HG03108 (cell line): ENCODE measurements around the gene GORAB.

Experiments
- ATAC-seq: cut with Tn5 transposase; IDR thresholded peaks from one replicate; pipeline ENCODE4 v1.9.1; 2021; ENCODE audit warnings: moderate library complexity; ENCODE audit not compliant: unreplicated experiment

GORAB gene

GRCh38 chr1:170537798-170538503 lies 6.0 kb downstream of the GORAB start:
- no peak for ATAC-seq

GRCh38 chr1:170538687-170539086 lies 6.7 kb downstream of the GORAB start:
- ATAC-seq: no peak

DNA sequence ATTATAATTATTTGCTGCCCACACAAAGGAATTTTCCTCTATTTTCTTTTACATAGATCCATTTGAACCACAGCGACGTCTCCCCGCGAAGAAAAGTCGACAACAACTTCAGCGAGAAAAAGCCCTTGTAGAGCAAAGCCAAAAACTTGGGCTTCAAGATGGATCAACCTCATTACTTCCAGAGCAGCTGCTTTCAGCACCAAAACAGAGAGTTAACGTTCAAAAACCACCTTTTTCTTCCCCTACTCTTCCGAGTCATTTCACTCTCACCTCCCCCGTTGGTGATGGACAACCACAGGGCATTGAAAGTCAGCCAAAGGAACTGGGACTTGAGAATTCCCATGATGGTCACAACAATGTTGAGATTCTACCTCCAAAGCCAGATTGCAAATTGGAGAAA lies 7.2 kb downstream of the GORAB start:
- ATAC-seq: no peak

GRCh38 chr1:170544624-170545023 lies 12.7 kb downstream of the GORAB start:
- ATAC-seq: no peak

GRCh38 chr1:170545476-170545875 lies 13.5 kb downstream of the GORAB start:
- no peak for ATAC-seq

GRCh38 chr1:170547255-170547654 lies 15.3 kb downstream of the GORAB start:
- no peak for ATAC-seq

- ATAC-seq: no peak
Observed at GRCh38 chr1:170548497-170548896, 16.5 kb downstream of the GORAB start.

DNA sequence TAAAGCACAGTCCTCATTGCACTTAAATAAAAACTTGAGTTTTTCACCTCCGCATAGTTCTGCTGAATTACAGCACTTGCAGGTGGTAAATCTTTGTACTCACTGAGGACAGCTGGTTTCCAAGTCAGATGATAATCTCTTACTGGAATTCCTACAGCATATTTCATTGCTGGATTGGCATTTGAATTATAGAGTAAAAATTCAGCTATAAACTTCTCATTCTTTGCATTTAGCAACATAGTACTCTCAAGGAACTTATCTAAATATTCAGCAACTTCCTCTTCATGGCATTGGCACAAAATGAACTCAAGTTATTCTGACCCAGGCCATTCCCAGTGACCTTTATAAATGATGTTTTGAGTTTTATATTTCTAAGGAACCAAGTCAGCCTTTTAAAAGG lies 23.4 kb downstream of the GORAB start:
- no peak for ATAC-seq

- ATAC-seq: no peak
Observed at GRCh38 chr1:170556917-170557316, 25.0 kb downstream of the GORAB start.

- no peak for ATAC-seq
Observed at GRCh38 chr1:170558731-170559130, 26.8 kb downstream of the GORAB start.

- ATAC-seq: no peak
Observed at GRCh38 chr1:170559166-170559565, 27.2 kb downstream of the GORAB start.

GRCh38 chr1:170560681-170561285 lies 28.8 kb downstream of the GORAB start:
- ATAC-seq: no peak

- peak; percentile 69 for ATAC-seq
Observed at GRCh38 chr1:170562646-170563338, 30.8 kb downstream of the GORAB start.

DNA sequence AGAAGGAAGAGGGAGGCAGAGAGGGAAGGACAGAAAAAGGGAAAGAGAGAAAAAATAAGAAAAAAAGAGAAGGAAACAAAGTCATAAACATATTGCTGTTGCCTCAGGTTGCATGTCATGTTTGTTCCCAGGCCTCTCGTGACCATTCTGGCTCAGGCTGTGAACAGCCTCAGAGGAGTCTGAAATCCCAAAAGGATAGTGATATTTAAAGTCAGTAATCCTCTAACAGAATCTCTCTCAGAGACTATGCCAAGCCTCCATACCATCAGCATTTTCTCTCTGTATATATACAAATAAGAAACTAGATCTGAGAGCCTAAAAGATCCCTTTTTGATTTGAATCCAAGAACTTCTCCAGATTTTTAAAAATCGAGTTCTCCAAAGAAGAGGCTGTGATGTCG lies 35.2 kb downstream of the GORAB start:
- ATAC-seq: no peak

DNA sequence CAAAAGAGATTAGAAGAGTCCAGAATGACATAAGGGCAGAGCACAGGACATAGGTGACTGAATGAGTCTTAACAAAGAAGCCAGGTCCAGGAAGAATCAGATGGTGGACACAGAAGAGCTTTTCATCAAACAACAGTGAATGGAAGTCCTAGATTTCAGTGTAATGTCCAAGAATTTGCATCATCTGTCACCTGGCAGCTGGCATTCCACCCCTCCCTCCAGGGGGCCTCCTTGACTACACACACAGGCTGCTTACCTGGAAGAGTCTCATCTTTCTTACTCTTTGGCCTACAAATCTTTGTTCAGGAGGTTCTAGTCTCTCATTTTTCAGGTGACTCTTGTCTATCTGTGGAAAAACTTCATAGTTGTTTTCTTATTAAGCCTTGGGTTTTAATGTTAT lies 36.2 kb downstream of the GORAB start:
- no peak for ATAC-seq

GRCh38 chr1:170576980-170577379 lies 45.0 kb downstream of the GORAB start:
- ATAC-seq: no peak

DNA sequence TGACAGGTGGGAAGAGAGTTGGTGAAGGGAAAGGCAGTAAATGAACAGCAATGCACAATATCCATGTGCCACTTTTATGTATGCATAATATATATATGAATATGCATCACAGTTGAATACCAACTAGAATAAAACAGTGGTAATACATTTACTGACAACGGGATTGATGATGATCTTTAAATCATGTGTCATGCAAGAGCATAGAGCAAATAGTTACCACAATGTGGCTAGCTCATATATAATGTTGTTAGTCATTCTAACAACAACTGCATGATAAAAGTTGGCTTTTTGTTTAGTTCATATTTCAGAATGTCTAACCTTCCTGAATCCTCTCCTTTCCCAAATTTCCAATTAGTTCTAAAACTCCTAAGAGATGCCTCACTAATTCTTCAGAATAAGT lies 46.4 kb downstream of the GORAB start:
- no peak for ATAC-seq

- ATAC-seq: no peak
Observed at GRCh38 chr1:170580636-170581440, 48.9 kb downstream of the GORAB start.

DNA sequence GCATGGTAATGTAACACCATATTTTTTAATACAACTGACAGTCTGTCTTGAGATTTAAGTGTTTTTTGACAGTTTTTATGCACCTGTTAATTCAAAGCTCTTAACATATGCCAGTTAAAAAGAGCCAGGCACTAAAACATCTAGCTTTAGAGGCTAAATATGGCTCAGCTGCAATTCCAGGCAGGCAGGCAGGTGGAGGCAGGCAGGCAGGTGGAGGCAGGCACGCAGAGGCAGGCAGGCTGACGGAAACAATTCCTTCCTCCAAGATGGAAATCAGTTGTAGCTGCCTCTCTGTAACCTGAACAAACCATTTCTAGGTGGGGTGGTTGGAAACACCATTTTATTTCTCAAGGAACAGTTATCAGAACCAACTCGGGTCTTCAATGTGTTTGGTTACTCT lies 51.2 kb downstream of the GORAB start:
- ATAC-seq: no peak

DNA sequence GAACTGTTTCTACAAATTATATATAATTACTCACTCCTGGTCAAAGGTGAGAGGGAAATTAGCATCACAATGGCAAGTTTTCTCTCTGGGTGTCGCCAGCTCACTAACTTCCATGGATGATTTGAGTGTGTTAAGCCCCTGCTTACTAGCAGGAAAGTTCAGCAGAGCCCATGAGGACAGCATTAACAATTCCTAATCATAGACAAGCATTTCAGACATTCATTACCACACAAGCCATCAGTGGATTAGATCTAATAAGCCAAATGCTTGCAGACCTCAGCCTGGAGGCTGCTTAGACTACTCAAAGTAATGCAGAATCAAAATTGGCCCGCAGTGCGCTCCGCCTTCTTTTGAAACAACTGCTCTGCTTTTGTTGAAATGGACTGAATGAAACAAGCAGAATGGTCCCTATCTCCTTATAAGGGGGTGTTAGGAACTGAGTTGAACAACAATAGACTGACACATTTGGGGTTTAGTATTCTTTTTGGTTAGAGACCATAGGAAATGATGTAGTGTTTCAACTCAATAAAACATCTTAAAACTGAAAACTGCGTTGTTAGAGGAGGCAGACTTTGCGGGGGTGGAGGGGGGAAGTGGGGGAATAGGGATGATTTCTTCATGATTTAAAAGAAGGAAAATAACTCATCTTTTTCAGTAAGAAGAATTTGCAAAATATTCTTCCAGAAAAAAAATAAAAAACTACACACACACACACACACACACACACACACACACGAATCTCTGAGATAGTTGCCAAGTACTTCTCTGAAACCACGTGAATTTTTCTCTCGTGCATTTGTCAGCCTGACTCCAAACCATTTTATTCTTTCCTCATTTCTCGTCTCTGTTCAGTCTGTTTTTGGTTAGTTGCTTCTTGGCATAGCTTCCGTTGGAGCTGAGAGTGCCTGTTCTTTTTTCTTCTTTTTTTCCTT lies 54.6 kb downstream of the GORAB start:
- ATAC-seq: no peak

DNA sequence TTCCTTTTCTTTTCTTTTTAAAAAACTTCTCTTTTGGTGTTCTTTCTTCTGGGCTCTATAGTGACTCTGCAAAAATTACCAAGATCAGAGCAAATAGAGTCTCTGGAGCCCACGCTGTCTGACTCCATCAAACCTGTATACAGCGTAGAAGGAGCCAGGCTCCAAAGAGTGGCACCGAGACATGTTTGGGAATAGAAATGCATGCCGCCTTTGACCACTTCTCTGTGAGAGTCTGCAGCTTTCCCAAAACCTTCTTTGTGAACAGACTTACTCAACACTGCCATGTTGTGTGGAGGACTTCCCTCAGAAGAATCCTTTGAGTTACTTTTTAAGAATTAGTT lies 55.3 kb downstream of the GORAB start:
- ATAC-seq: no peak
